Keratinocyte (primary cell): ENCODE measurements around the gene MFAP4. TPM values are rescaled to one million over a fixed set of nuclear protein-coding genes. Genes with fewer than 3 reads are reported as not detected.

Source experiments
- DNase-seq: peaks from one replicate; pipeline ENCODE4 v3.0.0-alpha.2; 2011; ENCODE audit warnings: low read depth, missing footprints, low spot score
- FAIRE-seq: peaks from 2 replicates; lab custom pipeline; 2011; peaks lifted over from hg19 to GRCh38; lab: Jason Lieb, UNC
- H2AFZ ChIP-seq: 2 replicates; pipeline ENCODE4 v1.6.0; 2012; ENCODE audit warnings: low read length, control low read depth, inconsistent platforms; ENCODE audit not compliant: control insufficient read depth
- H3K27ac ChIP-seq: 2 replicates; pipeline ENCODE4 v1.5.1; 2011; ENCODE audit warnings: low read length; ENCODE audit not compliant: control insufficient read depth, insufficient read depth
- H3K27me3 ChIP-seq: 3 replicates; pipeline ENCODE4 v1.6.0; 2011; ENCODE audit warnings: low read length; ENCODE audit not compliant: control insufficient read depth, insufficient read depth; ENCODE audit errors: extremely low read depth
- H3K36me3 ChIP-seq, 2 experiments: 2 replicates in 1 of 2; 3 replicates in 1 of 2; pipeline ENCODE4 v1.5.1; 2011; ENCODE audit warnings: low read length in 2 of 2, mild to moderate bottlenecking in 1 of 2; ENCODE audit not compliant: control insufficient read depth in 2 of 2, insufficient read depth in 2 of 2; ENCODE audit errors: extremely low read depth in 1 of 2
- H3K4me1 ChIP-seq: 3 replicates; pipeline ENCODE4 v1.5.1; 2011; ENCODE audit warnings: low read length; ENCODE audit not compliant: control insufficient read depth, insufficient read depth; ENCODE audit errors: extremely low read depth
- H3K4me2 ChIP-seq: 3 replicates; pipeline ENCODE4 v1.6.0; 2011; ENCODE audit warnings: low read depth, low read length; ENCODE audit not compliant: control insufficient read depth, insufficient read depth; ENCODE audit errors: extremely low read depth
- H3K4me3 ChIP-seq, 3 experiments: fragments of 200-600 bp in 1 of 3; sonication (generic) in 1 of 3; 2 replicates in 2 of 3; 3 replicates in 1 of 3; pipeline ENCODE4 v1.5.1; 2011 to 2016; ENCODE audit warnings: low read length in 3 of 3, mild to moderate bottlenecking in 3 of 3, control low read depth in 2 of 3, inconsistent platforms in 1 of 3, low read depth in 1 of 3, mixed read lengths in 1 of 3, mixed run types in 1 of 3, moderate library complexity in 1 of 3; ENCODE audit not compliant: control insufficient read depth in 2 of 3, insufficient read depth in 2 of 3; ENCODE audit errors: extremely low read depth in 1 of 3
- H3K79me2 ChIP-seq: 2 replicates; pipeline ENCODE4 v1.6.0; 2012; ENCODE audit warnings: low read length; ENCODE audit not compliant: control insufficient read depth, insufficient read depth
- H3K9ac ChIP-seq: 3 replicates; pipeline ENCODE4 v1.6.0; 2011; ENCODE audit warnings: low read length; ENCODE audit not compliant: control insufficient read depth, insufficient read depth; ENCODE audit errors: extremely low read depth
- H3K9me1 ChIP-seq: 3 replicates; pipeline ENCODE4 v1.6.0; 2011; ENCODE audit warnings: low read length; ENCODE audit not compliant: control insufficient read depth, insufficient read depth; ENCODE audit errors: extremely low read depth
- H3K9me3 ChIP-seq: 2 replicates; pipeline ENCODE4 v1.5.1; 2012; ENCODE audit warnings: low read depth, low read length; ENCODE audit not compliant: control insufficient read depth
- H4K20me1 ChIP-seq: 3 replicates; pipeline ENCODE4 v1.6.0; 2011; ENCODE audit warnings: low read length; ENCODE audit not compliant: control insufficient read depth, insufficient read depth; ENCODE audit errors: extremely low read depth
- CTCF ChIP-seq, 3 experiments: IDR thresholded peaks in 1 of 3; conservative IDR thresholded peaks in 1 of 3; optimal IDR thresholded peaks in 1 of 3; 2 replicates in 2 of 3; 3 replicates in 1 of 3; pipeline versions ENCODE3 to v1.5.1; 2011; ENCODE audit warnings: low read length in 3 of 3, mild to moderate bottlenecking in 3 of 3, moderate library complexity in 2 of 3, control low read depth in 1 of 3, inconsistent platforms in 1 of 3; ENCODE audit not compliant: insufficient read depth in 2 of 3; ENCODE audit errors: extremely low read depth in 1 of 3
- EZH2 ChIP-seq: IDR thresholded peaks from one replicate; pipeline ENCODE4 v1.6.1; 2012; ENCODE audit warnings: inconsistent platforms, mild to moderate bottlenecking, low read length, moderate library complexity
- dilution Hi-C: fragments of 300-500 bp; cut with MboI; formaldehyde crosslinking; loops from one replicate; pipeline ENCODE4 v1.7.0; 2020; ENCODE audit warnings: low sequenced_read_pairs; ENCODE audit not compliant: extremely low pct_ligation_motif_present
- polyA plus RNA-seq, 5 experiments: library from polyadenylated mRNA; depleted of rRNA in 3 of 5; stranded (reverse) in 3 of 5; stranded (forward) in 1 of 5; unstranded in 1 of 5; fragments of >200 nt; gene quantifications; 1 replicate in 1 of 5; 2 replicates in 3 of 5; 3 replicates in 1 of 5; pipeline versions ENCODE4 v1.2.1 to v1.2.3, GENCODE V29; 2011 to 2012; ENCODE audit warnings: missing spikeins in 2 of 5, low read depth in 1 of 5, low replicate concordance in 1 of 5

The MFAP4 gene
- polyA plus RNA-seq, 1 donor (not counting 4 experiments of a cell fraction or from before 2014, with no cell fraction given), result not detected

GRCh38 chr17:19408346-19408710 lies 21.3 kb upstream of the MFAP4 start:
- Histone ChIP-seq H2AFZ (no peak overlapping the region), H3K27me3 (no peaks in the 10 kb centered on the region), H3K4me2 (no peak overlapping the region), H3K36me3 (no peaks in the 10 kb centered on the region), H3K4me1 (peaks cover 14% of the 10 kb centered on the region), H4K20me1 (no peaks in the 10 kb centered on the region), H3K9me3 (no peaks in the 10 kb centered on the region), H3K9ac (no peak overlapping the region), H3K27ac (no peak overlapping the region), H3K4me3 (no peak overlapping the region), H3K9me1 (peaks cover 2% of the 10 kb centered on the region), H3K79me2 (no peaks in the 10 kb centered on the region)
- dilution Hi-C loops, result no loop called here
- DNase-seq (no peak), FAIRE-seq (no peak)
- TF ChIP-seq EZH2, result no peak
- TF ChIP-seq CTCF (optimal IDR thresholded peaks at IDR 0.05 in 1 of 3, IDR thresholded peaks at IDR 0.05 in 1 of 3, conservative IDR thresholded peaks at IDR 0.05 in 1 of 3; ENCODE audit: extremely low read depth in 1 of 3, insufficient read depth in 2 of 3, low read length in 3 of 3), result no peak

GRCh38 chr17:19407601-19408345 lies 20.8 kb upstream of the MFAP4 start:
- Histone ChIP-seq H3K4me1 (peaks cover 14% of the 10 kb centered on the region), H3K79me2 (no peaks in the 10 kb centered on the region), H4K20me1 (no peaks in the 10 kb centered on the region), H3K27me3 (no peaks in the 10 kb centered on the region), H3K9me1 (peaks cover 2% of the 10 kb centered on the region), H3K9ac (no peak overlapping the region), H3K4me2 (no peak overlapping the region), H3K4me3 (no peak overlapping the region), H2AFZ (no peak overlapping the region), H3K27ac (no peak overlapping the region), H3K36me3 (no peaks in the 10 kb centered on the region), H3K9me3 (no peaks in the 10 kb centered on the region)
- DNase-seq (no peak), FAIRE-seq (no peak)
- dilution Hi-C loops, result no loop called here
- no peak for TF ChIP-seq EZH2
- TF ChIP-seq CTCF (optimal IDR thresholded peaks at IDR 0.05 in 1 of 3, IDR thresholded peaks at IDR 0.05 in 1 of 3, conservative IDR thresholded peaks at IDR 0.05 in 1 of 3; ENCODE audit: extremely low read depth in 1 of 3, insufficient read depth in 2 of 3, low read length in 3 of 3), result no peak
